Measurements from ENCODE around the gene LYSMD3.

The LYSMD3 gene

DNA sequence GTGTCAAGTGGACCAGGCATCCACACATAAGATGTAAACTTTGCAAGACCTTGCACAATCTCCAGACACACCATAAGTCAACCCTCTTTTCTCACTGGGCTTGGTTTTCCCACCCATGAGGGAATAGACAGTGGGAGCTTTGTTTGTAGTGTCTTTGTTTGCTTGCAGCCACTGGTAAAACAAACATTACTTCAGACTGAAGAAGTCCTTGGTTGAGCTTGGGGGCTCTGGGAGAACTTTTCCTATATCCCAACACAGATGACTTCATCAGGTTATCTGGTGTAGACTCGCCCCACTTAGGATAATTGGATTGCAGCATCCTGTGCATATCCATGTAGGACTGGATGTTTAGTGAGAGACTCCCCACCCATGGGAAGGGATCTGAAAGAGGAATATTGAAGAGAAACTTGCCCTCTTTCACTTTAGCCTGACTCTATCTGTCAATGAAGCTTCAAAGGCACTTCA, 17.7 kb upstream of the LYSMD3 start:
- DNase-seq = no peak

DNA sequence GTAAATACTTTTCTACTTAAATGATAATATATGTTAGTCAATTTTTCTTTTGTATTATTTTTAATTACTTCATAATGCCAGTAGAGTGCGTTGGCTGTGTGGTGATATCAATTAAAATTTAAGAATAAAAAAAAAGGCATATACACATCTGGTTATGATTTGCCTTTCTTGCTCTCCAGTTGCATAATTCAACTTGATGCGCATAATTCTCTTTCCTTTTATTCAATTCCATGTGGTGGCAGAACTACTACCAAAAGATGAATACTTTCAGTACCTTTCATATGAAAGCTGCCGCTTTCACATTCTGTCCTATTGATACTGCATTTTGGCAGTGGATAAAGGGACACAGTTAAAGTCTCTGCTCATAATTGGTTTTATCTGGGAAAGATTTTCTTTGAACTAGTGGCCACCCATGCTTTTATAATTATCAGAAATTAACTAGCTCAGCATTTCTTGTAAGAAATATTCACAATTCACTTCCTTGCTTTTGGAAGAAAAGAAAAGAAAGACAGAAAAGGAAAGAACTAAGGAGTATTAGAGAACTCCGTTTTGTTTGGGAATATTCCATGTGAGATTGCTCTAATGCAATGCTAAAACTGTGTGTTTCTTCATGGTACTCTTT, 16.9 kb upstream of the LYSMD3 start:
- no peak for DNase-seq

DNA sequence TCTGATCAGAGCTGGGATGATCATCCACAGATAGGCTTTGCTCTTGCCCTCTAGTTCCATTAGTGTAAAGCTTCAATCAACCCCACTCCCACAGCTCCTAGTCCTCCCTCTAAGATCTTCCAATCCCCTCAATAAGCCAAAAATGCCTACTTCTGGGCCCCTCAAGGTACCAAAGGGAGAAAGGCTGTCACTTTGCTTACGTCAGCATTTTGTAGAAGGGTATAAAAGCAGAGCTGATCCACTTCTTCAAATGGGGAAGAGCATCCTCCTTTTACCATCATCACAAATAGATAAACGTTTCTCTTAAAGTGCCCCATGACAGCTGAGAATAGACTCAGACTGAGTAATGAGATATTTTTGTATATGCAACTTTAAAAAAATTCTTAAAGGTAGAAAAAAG, 16.1 kb upstream of the LYSMD3 start:
- DNase-seq = no peak

DNA sequence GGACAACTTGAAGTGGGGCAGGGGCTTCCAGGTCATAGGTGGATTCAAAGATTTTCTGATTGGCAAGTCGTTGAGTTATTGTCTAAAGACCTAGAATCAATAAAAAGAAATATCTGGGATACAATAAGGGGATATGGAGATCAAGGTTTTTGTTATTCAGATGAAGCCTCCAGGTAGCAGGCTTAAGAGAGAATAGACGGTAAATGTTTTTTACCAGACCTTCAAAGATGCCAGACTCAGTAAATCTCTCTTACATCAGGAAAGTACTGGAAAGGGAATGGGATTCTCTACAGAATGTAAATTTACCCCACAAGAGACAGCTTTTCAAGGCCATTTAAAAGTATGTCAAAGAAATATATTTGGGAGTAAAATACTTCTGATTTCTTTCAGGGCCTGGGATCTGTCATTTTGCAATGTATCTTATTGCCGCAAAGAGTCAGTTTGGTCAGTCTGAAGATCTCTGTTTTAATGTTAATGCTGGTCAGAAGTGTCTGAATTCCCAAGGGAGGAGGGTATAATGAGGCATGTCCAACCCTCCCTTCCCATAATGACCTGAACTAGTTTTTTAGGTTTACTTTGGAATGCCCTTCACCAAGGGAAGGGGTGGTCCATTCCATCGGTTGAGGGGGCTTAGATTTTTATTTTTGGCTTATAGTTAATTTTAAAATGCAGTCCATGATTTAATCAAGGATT, 13.6 kb upstream of the LYSMD3 start:
- no peak for DNase-seq

DNA sequence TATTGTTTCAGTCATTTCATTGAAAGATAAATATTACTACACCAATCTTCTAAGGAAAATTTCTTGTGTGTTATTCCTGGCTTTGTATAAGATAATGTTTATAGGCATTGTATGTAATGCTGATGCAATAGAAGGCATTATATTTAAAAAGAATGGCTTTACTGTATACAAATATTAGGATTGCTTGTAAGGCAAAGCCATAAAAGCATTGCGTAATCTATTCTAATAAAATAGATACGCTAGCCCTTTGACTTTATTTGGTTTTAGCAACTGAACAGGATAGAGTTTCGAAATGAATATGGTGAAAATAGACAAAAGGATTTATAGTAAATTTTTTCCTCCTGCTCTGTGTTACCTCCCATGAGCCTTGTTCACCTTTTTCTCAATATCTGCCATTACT, 5.5 kb upstream of the LYSMD3 start:
- no peak for DNase-seq

DNA sequence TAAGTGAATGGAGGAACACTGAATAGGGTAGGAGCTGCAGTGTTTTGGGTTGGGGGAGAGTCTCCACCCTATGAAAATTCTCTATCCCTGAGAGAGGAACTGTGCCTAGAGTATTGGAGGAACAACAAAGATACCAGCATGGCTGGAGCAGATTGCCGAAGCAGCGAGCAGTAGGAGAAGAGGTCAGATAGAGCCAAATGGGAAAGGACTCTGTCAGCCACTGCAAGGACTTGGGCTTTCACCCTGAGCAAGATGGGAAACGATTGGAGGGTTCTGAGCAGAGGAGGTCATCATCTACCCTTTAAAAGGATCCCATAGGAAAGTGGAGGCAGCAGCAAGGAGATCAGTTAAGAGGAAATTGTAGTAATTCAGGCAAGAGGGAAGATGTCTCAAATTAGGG, 4.4 kb upstream of the LYSMD3 start:
- DNase-seq = no peak

DNA sequence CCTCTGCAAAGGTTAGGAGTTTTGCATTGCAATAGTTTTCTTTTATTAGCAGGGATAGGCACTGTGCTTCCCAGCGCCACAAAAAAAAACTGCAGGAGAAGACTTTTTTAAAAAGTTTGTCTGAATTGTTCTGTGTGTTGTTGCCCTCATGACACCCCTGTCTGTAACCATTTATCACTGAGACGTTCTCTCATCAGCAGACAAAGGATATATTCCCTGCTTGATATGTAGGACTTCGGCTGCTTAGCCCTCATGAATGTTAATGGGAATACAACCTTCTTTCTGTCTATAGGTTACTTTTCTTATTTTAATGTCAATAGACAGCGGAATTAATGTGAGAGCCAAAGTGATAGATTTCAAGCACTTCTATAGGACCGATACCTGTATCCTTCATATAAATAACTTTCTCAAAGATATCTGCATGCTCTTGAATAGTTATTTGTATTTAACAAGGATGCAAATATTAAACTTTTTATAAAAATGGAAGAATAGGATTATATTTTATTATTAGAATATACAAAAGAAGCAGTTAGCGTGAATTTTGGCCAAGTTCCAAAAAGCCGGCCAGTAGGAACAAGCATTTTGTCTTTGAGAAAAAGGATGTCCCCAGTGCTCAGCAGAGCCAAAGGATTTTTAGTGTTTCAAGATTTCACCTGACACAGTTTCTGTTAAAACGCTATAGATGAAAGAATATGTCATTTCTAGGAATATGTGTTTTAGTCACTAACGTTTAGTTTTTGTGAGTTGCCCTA, 1.5 kb upstream of the LYSMD3 start:
- DNase-seq = no peak

DNA sequence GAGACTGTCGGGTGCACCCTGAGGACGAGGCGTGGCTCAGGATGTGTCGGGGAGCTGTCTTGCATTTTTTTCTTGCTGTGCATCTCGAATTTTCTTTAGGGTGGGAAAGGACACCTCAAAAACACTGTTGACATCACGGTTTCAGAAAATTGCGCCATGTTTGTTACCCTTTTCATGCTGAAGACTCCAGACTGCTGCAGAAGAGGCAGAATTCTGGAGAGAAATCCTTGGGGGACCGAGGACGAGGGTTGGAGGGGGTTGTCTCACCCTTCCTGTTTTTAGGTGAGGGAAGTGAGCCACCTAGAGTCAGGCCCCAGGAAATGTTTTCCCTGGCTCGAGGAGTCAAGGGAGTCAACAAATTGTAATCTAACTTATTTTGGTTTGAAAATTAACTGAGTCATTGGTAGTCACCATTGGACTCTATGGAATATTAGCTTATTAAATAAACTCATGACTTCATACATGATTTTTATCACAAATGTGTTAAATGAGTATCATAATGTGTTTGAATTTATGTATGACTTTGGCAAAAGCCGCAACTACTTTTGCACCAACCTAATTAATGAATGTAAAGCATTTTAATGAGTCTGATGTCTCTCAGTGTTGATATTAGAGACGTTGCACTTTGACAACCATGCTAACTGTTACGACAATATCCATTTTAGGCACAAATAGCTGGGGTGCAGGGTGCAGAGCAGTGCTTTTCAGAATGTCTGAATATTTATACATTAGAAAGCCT, 724 bp upstream of the LYSMD3 start:
- DNase-seq = peak; percentile 50

DNA sequence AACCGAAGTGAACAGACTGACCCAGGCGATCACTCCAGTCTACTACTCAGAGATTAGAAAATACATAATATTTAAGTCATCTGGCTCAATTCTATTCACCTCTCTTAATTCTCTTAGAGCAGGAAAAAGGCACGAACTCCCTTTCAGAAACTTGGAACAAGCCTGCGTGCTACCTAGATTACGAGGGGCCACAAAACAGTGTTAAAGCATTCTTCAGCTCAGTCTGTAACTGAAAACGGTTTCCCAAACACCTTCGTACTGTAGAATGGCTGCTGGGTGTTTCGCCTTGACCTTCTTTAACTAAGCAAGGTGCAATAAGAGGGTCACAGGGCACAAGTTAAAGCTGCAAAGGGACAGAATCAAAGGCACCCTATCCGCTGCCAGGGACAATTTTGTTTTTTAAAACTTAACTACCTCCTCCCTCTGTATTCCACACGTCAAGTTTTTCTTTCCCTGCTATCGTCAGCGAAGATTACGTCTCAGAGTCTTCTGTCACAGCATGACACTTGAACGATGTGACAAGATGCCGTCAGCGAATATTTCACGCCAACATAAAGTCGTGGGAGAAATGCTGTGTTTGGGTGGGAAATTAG, 687 bp downstream of the LYSMD3 start:
- DNase-seq = no peak

DNA sequence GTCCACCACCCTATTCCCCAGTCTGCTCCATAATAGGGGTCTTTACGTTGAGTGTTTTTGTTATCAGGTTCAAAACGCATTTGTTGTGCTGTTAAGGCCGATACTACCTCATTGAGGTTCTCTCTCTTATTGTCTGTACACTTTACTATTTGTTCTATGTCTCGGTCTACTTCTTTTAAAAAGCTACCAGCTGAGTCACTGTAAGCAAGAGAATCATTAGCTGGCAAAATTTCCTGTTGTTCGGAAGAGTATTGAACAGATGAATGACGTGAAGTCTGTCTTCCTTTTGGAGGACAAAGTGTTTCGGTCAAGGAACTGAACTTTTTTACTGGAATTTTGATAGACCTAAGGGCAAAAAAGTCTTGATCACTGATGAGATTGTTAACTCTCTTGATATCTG, 10.3 kb downstream of the LYSMD3 start:
- DNase-seq = no peak

DNA sequence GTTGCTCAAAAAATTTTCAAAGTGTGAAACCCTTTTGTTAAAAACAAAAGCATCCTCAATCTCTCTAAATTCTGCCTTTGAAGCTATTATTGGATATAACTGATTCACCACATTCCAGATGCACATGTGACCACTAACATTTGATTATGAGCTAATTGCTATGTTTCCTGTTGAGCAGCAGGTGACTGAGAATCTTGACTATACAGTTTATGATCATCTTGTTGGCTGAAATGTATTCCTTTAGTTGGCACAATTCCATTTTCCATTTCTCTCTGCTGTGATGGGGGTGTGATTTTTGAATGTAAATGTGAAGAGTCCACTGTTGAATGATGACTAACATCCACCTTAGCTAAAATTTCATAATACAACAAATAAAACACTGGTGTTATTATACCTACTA, 10.7 kb downstream of the LYSMD3 start:
- no peak for DNase-seq

DNA sequence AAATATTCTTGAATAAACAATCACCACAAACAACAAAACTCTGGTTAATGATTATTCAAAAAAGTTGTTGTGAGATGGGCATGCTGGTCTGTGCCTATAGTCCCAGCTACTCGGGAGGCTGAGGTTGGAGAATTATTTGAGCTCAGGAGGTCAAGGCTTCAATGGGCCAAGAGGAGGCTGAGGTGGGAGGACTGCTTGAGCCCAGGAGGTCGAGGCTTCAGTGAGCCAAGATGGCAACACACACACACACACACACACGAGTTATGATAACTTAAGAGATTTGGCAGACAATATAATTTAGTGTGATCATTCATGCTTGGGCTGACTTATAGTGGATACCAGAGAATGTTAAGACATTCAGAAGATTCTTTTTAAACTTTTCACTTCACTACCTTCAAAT, 14.9 kb downstream of the LYSMD3 start:
- no peak for DNase-seq

DNA sequence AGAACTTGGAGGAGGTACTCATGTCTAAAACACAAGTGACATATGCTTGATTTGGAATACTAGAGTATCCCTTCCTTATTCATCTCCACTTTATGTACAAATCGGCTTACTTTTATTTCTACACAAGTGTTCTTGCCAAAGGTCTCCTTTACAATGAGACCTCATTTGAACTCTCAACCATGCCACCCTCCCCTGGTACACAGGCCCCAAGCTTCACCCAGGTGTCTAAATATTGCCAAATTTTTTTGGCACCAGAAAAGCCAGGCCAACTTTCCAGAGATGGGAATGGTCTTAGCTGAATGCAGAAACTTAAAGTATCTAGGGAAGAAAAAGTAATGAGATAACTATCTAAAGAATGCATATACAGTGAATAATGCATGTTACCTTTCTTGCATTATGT, 18.9 kb downstream of the LYSMD3 start:
- DNase-seq = no peak

DNA sequence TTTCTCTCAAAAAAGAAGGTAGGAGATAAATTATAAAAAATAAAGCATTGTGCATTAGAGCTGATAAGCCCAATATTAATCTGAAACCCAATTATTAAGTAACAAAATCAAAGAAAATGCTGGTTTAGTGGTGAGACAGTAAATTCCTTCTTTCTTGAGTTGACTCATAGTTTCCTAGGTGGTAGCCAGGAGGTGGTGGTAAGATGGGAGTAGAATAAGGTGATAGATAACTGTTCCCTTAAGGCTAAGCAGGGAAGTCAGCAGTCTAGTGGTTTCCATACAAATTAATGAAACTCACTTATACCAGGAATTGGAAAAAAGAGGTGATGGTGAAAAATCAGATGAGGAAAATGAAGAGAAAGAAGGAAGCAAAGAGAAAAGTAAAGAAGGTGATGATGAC, 23.2 kb downstream of the LYSMD3 start:
- no peak for DNase-seq

DNA sequence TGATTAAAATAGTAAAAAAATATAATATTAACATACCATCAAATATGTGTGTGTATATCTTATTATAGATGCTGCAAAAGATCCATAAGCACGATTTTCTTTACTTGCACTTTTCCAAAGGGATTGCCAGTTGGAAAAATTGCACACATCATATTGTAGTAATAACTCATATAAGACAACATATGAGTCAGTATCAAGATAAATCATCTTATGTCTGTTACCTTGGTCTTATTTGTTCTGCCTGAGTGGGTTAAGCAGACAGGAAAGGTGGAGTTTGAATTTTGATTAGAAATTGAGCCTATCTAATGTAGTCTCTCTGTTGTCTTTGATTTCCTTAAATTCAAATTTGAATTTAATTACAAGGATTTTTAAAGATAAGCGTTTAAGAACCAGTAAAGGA, 24.6 kb downstream of the LYSMD3 start:
- no peak for DNase-seq

DNA sequence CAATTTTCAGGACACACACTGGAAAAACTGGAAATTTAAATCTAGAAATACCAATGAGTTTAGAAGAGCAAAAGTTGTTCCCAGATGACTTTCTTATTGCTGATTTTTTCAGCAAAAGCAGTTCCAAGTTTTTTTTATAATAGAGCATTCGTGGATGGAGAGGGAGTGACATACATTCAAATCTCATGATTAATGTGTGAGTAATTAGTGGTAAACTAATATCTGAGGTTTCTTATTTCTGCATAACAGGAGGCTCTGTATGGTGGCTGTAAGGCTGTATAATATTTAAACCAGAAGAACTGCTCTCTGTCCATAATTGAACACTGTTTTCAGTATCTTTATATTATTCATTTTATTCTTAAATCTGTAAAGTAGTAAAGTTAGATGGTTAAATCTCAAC, 25.8 kb downstream of the LYSMD3 start:
- no peak for DNase-seq

DNA sequence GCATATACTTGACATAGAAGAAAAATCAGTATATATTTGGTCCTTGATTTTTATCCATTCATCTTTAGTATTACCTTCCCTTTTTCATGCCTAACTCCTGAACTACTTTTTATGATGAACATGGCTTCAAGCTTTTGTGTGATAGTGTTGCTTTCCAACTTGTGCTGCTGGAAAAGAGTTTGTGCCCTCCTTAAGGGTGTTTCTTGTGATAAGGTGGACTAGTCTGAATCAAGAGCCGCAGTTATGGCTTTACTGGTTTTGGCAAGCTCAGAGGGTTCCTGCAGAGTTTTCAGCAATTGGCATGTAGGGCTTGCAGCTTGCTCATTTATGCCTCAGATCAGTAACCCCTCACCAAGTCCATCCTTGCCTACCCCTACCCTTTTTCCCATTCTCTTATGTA, 34.2 kb downstream of the LYSMD3 start:
- DNase-seq = no peak

DNA sequence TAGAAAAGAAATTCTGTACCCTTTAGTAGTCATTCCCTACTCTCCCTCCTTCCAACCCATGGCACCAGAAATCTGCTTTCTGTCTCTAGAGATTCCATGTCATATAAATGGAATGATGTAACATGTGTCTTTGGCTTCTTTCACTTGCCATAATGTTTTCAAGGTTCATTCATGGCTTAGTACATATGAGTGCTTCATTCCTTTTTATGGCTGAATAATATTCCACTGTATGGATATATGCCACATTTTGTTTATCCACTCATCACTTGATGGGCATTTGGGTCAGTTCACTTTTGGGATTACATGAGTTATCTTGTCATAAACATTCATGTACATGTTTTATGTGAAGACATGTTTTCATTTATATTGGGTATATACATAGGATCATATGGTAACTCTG, 35.3 kb downstream of the LYSMD3 start:
- no peak for DNase-seq

DNA sequence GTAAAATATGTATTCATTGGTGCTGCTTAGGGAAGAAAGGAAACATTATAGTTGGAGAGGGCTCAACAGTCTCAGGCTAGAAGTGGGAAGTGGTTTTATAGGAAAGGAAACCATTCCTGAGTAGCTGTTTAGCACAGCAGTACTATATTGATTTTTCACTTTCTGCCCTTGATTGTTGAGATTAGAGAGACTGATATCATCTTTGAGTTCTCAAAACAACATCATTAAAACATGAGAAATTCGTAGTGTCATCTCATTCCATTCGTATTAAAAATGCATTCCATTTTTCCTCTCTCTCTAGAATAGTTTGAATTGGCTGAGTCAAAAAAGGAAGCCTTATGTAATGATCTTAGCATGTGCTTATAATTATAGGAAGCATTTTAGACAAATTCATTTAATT, 40.6 kb downstream of the LYSMD3 start:
- no peak for DNase-seq

DNA sequence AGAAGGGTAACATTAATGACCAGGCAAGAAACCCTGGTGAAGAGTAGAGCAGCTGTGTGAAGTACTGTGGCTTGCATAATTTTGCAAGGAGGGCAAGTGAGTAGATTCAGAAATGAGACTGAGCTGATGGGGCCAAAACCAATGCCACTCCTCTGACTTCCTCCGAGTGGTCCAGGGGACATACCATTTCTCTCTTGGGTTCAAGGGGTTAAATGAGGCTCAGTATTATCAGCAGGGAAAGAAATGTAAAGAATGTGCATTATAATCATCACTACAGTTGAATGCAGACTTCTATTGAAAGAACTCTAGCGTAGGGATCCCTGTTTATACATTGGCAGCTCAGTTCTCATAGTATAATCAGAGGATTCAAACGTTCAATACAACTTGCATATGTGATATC, 44.8 kb downstream of the LYSMD3 start:
- DNase-seq = no peak

DNA sequence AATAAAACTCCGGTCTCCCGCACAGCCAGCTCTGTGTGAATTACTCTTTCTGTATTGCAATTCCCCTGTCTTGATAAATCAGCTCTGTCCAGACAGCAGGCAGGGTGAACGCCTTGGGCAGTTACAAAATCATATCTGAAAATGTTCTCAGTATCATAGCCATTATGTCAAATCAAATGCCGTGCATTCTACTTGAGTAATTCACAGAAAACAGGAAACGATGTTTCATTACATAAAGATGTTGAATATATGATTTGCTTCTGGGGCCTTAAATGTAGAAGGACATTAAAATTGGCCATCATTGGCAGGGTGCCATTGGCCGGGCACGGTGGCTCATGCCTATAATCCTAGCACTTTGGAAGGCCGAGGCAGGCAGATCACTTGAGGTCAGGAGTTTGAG, 46.2 kb downstream of the LYSMD3 start:
- no peak for DNase-seq

DNA sequence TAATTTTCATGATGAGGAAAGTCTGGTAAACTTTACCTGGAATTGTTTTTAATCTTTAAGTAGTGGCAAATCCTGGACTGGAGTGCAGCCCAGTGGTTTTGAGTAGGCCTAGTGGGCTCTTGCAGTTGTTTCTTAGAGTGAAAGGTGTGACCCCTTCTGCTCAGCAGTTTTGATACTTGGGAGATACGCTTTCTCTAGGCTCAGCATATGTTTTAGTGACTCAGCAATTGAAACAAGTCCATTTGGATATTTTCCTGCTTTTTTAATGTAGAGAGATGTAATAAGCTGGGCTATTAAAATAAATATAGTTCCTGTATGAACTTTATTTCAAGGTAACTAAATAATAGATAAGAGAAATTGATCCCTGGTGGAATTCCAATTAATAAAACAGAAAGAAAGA, 48.7 kb downstream of the LYSMD3 start:
- DNase-seq = no peak
